NCI-H446 treated with DMSO at 0.1 percent for 48 hours (cell line): ENCODE data around the gene IL34.

Experiments
- DNase-seq: peaks from one replicate; lab custom pipeline; 2025; lab: John Stamatoyannopoulos, UW

The IL34 gene

GRCh38 chr16:70678121-70678897 lies 31.9 kb downstream of the IL34 start:
- DNase-seq = no peak

DNA sequence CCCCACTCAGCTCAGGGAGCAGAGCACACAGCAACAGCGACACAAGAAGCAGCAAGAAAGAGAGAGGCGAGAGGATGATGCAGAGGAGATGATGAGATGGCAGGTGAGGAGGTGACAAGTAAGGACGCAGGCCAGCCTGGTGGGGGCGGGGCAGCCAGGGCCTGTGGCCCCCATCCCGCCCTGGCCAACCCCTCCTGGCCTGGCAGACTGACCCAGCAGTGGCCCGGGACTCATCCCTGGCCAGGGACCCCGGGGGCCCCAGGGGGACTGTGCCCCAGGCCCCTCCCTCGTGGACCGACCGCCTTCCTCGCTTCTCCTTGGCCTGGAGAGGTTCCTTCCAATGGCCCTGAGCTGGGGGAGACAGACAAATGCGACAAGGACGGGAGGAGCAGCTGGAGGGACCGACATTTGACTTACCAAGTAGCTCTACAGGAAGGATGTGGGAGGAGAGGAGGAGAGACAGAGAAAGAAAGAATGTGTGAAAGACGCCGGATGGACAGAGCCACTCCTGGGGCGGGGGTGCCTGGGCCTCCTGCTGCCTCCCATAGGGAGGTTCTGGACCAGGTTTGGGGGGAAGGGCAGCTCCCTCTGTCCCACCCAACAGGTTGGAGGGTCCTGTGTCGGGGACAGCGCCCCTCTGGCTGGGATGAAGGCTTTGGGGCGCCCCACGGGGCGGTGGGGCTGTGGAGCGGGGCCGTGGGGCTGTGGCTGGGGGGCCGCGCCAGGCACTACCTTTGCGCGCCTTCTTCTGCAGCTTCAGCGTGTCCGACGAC lies 32.7 kb downstream of the IL34 start:
- DNase-seq = no peak

GRCh38 chr16:70679671-70680494 lies 33.5 kb downstream of the IL34 start:
- DNase-seq = no peak

- no peak for DNase-seq
These were observed 34.4 kb downstream of the IL34 start for GRCh38 chr16:70680495-70681381.

DNA sequence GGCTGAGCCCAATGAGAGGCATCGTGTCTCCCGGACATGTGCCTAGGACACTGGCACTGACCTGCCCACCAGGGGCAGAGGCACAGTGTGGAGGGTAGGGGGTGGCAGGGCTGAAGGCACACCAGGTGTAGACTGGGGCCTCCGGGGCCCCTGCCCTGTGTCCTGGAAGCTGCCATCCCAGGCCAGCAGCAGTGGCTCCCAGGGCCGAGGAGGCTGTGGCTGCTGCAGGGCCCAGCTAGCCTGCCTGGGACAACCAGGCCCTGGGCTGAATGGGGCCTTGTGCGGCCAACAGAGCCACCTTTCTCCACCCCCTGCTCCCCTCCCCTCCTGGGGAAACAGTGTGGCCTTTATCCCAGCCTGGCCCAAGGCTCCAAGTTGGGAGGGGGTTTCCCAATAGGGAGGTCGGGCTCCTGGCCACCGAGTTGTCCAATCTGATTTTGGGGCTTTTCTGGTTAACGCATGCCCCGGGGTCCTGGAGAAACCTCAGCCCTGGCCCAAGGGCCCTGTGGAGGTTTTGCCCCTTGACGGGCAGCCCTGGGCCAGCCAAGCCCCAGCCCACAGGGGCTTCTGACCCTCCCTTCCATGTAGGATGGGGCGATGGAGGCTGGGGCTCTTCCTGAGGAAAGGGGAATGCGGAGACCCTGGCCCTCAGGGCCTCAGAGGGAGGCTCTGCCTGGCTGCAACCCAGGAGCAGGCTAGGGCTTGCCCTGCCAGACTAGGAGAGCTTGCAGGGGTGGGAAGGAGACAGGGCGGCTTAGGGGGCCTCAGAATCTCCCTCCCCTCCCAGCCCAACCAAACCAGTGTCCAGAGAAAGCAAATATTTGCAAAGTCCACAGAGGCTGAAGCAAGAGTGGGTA lies 35.3 kb downstream of the IL34 start:
- no peak for DNase-seq

DNA sequence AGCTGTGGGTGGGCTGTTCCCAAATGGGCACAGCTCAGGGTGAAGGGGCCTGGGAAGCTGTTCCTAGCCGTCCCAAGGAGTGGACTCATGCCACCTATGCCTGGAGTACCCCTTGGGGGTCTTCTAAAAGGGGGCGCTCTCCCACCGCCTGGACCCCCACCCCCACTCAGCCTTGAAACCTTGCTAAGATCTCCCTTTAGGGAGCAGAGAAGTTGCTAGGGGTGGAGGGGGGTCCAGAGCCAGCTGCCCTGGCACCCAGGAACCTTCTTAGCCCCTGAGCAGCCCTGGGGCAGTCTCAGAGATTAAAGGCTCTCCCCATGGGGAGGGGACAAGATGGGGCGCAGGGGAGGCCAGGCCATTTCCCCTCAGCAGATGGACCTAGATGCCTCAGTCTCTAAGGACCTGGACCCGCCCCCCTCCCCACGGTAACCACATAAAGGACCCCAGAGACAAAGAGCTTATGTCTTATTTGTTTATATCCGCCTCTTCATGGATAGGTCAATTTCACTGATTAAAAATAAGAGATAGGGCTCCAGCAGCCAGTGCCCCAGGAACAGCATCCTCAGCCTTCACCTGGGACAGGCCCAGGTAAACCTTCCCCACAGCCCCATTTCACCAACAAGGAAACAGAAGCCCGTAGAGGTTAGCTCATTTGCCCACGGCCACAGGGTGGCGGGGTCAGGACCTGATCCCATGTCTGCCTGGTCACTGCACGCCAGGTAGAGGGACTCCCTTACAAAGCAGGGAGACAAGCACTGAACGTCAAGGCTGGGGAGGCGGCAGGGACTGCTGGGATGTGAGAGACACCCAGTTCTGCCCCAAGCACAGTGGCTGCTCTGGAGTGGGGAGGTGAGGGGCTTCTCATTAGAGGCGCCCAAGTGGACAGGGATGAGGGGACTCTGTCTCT lies 36.1 kb downstream of the IL34 start:
- DNase-seq = no peak

- DNase-seq = no peak
These were observed 37.0 kb downstream of the IL34 start for GRCh38 chr16:70683146-70683944.

DNA sequence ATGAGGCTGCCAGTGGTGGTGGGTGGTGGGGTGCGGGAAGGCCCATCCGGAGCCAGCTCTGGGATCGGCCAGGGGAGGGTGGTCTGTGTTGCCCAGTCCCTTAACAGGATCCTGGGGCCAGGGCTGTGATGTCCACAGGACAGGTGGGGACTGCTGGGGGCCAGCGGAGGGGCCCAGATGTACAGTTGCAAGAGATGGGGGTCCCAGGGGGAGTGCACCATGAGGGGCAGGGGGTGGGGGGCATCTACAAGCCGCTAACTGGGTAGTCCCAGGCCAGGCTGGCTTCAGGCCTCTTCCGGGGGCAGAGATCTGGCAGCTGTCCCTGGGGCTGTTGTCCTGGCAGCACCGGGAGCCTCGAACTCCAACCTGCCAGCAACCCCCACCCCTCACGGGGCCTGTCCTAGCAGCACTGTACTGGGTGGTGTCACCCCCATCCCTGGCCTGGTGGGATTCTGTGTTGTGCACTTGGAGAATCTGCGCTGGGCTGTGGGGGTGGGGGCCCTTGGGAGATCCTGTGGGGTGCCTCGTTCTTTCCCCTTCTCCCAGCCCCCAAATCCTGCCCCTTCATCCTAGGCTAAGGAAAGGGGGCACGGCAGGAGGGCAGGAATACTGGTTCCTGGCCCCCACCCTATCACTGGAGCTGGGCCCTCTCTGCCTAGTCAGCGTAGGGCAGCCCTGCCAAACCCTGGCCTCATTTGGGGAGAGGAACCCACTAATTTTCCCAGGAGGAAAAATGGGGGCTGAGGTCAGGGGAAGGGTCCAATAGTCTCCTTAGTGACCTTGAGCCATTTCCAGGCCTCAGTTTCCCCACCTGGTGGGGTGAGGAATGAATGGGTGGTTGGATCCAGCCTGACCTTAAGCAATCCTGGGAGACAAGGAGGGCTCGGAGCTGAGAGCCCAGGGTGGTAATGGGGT lies 38.0 kb downstream of the IL34 start:
- DNase-seq = no peak

DNA sequence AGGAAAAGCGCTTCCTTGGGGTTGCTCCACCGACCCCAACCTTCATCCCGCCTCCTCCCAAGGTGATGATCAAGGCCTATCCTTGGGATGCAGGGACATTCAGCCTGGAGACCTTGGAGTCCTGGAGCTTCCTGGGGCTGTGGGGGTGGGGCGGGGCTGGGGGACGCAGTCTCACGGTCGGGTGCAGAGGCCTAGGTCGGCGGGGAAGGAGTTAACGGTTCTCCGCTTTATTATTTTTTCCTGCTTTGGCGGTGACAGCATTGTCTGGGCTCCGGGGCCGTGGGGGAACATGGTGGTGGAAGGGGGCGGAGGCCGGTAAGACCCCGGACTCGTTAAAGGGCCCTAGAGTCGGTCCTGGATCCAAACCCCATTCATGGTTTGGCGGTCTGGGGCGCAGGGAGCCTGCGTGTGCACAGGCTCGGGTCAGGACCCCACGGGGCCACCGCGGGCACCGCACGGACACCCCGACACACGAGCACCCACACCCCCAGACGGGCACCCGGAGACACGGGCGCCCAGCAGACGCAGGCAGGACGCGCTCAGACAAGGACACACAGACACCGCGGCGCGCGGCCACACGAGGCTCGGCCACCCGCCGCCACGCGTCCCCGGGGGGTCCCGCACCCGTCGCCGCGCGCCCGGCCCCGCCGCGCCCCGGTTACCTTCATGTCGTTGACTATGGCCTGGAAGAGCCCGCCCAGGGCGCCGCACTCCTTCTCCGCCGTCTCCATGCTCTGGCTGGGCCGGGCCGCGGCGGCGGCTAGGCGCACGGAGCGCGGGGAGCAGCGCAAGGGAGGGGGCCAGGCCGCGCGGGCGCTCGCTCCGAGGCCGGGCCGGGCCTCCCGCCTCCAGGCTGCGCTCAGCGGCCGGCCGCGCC lies 38.9 kb downstream of the IL34 start:
- no peak for DNase-seq

- peak; percentile 26 for DNase-seq
These were observed 39.6 kb downstream of the IL34 start, which contains the start of gene MTSS2 for GRCh38 chr16:70685938-70686375. Gene MTSS2, minus strand, starts transcription at chr16:70686053. Its CDS starts 262 bp downstream, at chr16:70685791.

DNA sequence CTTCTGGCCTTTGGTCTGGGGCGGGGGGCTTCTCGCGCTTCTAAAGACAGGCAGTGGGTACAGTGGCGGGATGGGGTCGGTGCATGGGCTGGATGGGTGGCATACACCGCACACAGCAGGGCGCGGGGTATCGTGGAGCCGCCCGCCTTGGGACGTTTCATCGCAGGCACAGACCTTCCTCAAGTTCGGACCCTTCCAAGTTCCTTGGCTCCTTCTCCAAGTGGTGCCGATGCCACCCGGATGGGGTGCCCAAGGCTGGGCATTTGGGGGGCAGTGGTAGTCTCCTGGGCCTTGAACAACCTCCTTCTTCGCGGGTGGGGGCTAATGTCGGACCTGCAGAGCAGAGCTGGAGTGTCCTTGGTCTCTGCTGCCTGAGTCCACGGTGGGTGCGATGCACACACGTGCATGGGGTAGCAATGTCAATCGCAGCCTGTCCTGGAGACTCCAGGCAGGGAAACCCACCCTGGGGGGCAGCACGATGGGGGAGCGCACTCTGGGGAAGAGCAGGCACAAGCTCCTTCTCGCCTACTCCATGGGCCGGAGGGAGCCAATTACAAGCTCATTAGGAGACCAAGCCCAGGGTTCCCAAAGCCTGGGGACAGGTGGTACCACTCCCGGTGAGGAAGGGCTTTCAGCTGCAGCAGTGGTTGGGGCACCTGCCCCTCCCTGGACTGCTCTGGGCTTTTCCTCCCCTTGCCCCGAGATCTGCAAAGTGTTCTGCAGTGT lies 40.2 kb downstream of the IL34 start:
- DNase-seq = no peak

- no peak for DNase-seq
These were observed 40.7 kb downstream of the IL34 start for GRCh38 chr16:70687102-70687511.

DNA sequence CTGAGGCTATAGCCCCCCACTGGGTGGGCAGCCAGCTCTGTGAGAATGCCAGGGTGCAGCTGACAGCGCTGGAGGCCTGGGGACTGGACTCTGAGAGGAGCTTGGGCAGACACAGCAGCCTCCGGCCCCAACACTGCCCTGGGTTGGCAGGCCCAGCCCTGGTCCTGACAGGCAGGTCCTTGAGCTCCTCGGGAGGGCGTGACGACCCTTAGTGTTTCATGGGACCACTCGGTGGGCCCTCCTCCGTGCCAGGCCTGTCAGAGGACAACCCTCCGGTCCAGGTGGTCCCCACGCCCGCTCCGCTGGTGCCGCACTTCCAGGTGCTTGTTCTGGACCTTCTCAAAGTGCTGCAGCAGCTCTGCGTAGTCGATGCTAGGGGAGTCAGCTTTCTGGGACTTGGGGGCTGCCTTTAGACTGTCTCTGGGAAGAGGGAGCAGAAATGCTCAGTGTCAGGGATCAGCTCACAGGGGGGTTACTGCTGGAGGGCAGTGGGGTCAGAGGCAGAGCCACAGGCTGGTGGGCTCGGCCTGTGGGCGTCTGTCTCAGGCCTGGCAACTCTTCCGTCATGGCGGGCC lies 41.4 kb downstream of the IL34 start:
- DNase-seq = no peak

DNA sequence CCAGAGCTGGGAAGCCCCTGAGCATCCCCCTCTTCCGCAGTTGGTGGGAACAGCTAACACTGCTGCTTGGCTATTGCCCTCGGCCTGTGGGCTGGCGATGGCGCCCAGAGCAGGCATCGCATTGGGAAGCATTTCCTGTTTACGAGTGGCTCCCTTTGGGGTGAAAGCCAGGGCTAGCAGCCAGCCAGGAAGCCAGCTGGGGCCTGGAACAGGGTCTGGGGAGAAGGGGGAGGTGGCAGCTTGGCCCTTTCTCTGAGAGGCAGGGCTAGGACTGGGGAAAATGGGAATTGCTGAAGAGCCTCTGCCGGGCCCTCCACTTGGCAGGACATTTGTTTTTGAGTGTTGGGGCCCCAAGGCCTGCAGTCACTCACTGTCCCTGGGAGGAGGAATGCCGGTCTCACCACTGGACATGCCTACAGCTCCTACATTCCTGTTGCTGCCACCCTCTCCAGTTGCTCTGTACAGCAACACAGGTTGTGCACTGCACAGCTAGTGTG lies 41.9 kb downstream of the IL34 start:
- peak; percentile 25 for DNase-seq
